OCI-M2 (cell line): ENCODE measurements around the gene SLC25A4.
A peak's percentile ranks its signal among the peaks of the same experiment; 100 is the strongest.

Experiments used
- DNase-seq: peaks from one replicate; lab custom pipeline; 2025; ENCODE audit not compliant: unreplicated experiment; lab: John Stamatoyannopoulos, UW

Gene SLC25A4

GRCh38 chr4:185119927-185120630 lies 23.0 kb upstream of the SLC25A4 start:
- DNase-seq, result peak; percentile 23

GRCh38 chr4:185120631-185120946 lies 22.5 kb upstream of the SLC25A4 start:
- DNase-seq, result no peak

GRCh38 chr4:185122681-185123345 lies 20.3 kb upstream of the SLC25A4 start:
- no peak for DNase-seq

- no peak for DNase-seq
These were observed 19.1 kb upstream of the SLC25A4 start for GRCh38 chr4:185124006-185124405.

- no peak for DNase-seq
These were observed 15.8 kb upstream of the SLC25A4 start for GRCh38 chr4:185127021-185127925.

GRCh38 chr4:185128272-185129119 lies 14.6 kb upstream of the SLC25A4 start:
- no peak for DNase-seq

GRCh38 chr4:185134307-185134869 lies 8.7 kb upstream of the SLC25A4 start:
- DNase-seq, result peak; percentile 50

GRCh38 chr4:185137233-185137925 lies 5.7 kb upstream of the SLC25A4 start:
- DNase-seq, result no peak

GRCh38 chr4:185138161-185138560 lies 4.9 kb upstream of the SLC25A4 start:
- DNase-seq, result no peak

- no peak for DNase-seq
These were observed 3.3 kb upstream of the SLC25A4 start for GRCh38 chr4:185139736-185140135.

GRCh38 chr4:185141777-185142176 lies 1.3 kb upstream of the SLC25A4 start:
- DNase-seq, result no peak

- DNase-seq, result no peak
These were observed 528 bp upstream of the SLC25A4 start for GRCh38 chr4:185142564-185142911.

- no peak for DNase-seq
These were observed 519 bp downstream of the SLC25A4 start for GRCh38 chr4:185143601-185143969.

GRCh38 chr4:185144601-185145240 lies 1.7 kb downstream of the SLC25A4 start:
- no peak for DNase-seq

GRCh38 chr4:185145572-185145971 lies 2.5 kb downstream of the SLC25A4 start:
- no peak for DNase-seq

- DNase-seq, result no peak
These were observed 6.3 kb downstream of the SLC25A4 start for GRCh38 chr4:185149392-185149791.

GRCh38 chr4:185151296-185151695 lies 8.2 kb downstream of the SLC25A4 start:
- DNase-seq, result no peak

GRCh38 chr4:185165605-185166063 lies 22.6 kb downstream of the SLC25A4 start:
- no peak for DNase-seq

- no peak for DNase-seq
These were observed 24.2 kb downstream of the SLC25A4 start for GRCh38 chr4:185167234-185167633.
